OCI-LY1 (cell line): Measurements from ENCODE around the gene ZNF277.

ENCODE experiments used
- CTCF ChIP-seq: fragments of 200-600 bp; sonication (generic), shearing (Covaris generic); IDR thresholded peaks from 2 replicates; pipeline ENCODE4 v1.5.1; 2017; ENCODE audit warnings: mild to moderate bottlenecking, antibody characterized with exemption, low read length, moderate library complexity, mixed read lengths
- EZH2 ChIP-seq: fragments of 200-600 bp; sonication (generic), shearing (Covaris generic); IDR thresholded peaks from 2 replicates; pipeline ENCODE4 v1.8.0; 2017; ENCODE audit warnings: borderline replicate concordance, mixed run types, mild to moderate bottlenecking, antibody characterized with exemption, low read length, moderate library complexity, mixed read lengths

- TF ChIP-seq CTCF (no peak), EZH2 (no peak)
These were observed 129.8 kb downstream of the ZNF277 start for GRCh38 chr7:112336261-112336660.
